ENCODE data around the gene BAHCC1.
A peak's percentile ranks its signal among the peaks of the same experiment; 100 is the strongest.

The BAHCC1 gene

DNA sequence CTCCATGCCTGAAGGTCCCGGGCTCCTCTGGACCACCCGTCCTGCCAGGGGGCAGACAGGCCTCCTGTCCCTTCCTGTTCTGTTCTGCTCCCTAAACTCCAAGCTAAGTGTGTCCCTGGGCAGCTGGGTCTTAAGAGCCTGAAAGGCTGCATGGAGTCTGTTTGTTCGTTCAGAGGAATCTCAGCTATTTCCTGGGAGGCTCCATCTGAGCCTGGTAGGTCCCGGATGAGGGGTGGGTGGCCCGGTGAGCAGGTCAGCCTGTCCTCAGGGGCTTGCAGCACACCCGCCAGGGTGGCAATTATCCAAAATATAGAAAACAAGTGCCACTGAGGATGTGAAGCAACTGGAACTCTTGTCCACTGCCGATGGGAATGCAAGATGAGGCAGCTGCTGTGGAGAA, 104.8 kb downstream of the BAHCC1 start:
- DNase-seq: peak; percentile 36

- no peak for DNase-seq
Measured at GRCh38 chr17:81502471-81503017, 107.3 kb downstream of the BAHCC1 start.

- DNase-seq: no peak
Measured at GRCh38 chr17:81503619-81504018, 108.4 kb downstream of the BAHCC1 start.

GRCh38 chr17:81508639-81509206, 113.5 kb downstream of the BAHCC1 start:
- DNase-seq: no peak

DNA sequence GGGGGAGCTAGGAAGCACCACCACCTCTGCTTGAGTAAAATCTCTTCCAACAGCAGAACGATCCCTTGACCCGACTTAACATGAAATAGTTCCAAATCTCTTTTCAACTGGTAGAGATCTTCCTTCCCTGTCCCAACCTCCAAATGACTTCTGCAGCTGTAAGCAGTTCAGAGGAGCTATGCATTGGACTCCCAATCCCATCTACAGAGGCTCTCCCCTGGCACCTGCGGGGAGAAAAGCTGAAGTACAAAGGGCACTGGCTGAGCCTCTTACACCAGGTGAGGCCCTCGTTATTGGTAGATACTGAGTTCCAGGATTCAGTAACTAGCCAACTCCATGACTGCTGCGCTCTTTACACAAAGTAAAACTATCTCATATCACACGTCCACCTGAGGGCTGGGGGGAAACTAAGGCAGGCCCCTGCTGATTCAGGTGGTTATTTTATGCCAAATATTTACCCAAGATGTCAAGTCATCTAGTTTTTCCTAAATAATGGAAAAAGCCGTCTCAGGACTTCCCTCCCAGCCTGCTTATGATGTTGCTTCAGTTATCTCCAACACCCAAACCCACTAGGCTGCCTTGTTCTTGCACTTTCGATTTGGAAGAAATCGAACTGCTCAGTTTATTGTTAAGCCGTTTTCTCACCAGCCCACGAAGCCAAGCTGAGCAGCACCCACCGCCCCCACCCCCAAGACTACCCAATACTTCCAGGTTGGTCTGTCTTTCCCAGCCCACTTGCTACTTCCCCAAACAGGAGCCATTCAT, 114.1 kb downstream of the BAHCC1 start:
- no peak for DNase-seq

GRCh38 chr17:81509972-81510784, 114.9 kb downstream of the BAHCC1 start:
- DNase-seq: no peak

GRCh38 chr17:81510785-81511553, 115.7 kb downstream of the BAHCC1 start:
- DNase-seq: peak; percentile 15

DNA sequence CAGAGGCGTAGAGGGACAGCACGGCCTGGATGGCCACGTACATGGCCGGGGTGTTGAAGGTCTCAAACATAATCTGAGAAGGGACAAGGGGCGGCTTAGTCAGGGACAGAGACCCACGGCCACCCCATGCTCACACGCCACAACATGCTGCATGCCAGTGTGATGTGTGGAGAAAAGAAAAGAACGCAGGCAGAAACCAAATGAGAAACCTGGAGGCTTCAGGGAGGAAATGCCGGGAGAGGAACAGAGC, 116.2 kb downstream of the BAHCC1 start:
- no peak for DNase-seq

DNA sequence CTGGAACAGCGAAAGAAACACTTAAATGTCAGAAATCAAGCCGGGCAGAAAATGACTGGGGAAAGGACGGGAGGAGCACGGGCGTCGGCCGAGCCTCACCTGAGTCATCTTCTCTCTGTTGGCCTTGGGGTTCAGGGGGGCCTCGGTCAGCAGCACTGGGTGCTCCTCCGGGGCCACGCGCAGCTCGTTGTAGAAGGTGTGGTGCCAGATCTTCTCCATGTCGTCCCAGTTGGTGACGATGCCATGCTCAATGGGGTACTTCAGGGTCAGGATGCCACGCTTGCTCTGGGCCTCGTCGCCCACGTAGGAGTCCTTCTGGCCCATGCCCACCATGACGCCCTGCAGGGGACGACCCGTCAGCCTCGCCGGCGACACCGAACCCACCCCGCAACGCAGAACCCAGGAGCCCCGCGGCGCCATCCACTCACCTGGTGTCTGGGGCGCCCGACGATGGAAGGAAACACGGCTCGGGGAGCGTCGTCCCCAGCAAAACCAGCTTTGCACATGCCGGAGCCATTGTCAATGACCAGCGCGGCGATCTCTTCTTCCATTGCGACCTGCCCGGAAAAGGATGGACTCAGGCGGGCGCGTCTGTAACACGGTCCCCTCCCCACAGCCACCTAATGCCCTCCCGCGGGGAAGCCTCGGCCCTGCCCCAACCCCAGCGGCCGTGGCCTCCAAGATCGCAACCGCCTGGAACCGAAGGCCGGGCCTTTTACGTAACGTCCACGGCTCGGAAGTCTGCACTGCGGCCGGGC, 116.7 kb downstream of the BAHCC1 start:
- no peak for DNase-seq

DNA sequence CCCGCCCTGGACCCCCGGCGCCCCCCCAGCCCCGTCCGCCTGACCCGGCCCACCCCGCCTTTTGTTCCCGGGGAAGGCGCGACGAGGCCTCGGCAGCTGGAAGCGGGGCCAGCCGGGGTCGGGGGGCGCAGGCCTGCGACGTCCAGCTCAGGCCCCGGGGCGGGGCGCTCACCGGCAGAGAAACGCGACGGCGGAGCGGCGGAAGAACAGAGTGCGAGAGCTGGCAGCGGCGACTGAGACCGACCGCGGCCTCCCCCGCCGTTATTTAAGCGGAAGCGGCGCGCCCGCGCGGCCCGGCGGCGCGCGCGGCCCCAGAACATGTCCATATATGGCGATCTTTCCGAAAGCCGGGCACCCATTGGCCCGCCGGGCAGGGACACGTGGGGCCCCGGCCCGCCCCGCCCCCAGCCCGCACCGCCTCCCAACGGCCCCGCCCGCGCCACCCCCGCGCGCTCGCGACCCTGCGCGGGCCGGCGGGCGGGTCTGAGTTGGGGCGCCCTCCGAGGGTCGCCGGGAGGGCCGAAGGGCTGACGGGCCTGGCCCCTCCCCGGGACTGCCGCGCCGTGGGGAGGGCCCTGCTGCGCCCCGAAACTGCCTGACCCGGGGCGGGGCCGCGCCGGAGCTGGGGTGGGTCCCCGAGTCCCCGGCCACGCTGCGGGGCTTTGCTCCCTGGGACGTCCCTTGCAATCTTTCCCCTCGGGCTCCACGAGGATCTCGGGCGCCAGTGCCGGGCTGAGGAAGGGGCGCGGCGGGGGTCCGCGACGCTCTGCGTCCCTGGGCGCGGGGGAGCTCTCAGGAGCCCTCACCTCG, 117.5 kb downstream of the BAHCC1 start, which contains the start of gene ACTG1:
TSS of gene ACTG1 (minus strand) at position 238 of the 810 bp plus-strand sequence. CDS start 445 bp downstream, outside the sequence.
- peak; percentile 85 for DNase-seq

DNA sequence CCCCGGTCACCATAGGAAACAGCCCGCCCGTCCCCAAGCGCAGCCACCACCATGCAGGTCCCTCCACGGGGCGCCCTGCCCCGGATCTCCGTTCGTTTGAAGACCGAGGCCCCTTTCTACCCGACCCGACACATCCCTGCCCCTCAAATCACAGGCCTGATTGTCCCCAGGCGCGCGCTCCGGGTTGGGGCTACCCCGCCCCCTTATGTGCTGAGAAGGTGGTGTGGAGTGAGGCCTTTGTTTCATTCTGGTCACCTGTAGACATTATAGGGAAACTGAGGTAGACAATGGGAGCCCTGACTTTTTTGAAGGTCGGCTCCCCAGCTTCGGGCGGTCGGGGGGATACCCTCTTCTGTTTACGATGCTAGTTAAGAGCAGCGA, 118.1 kb downstream of the BAHCC1 start:
- peak; percentile 48 for DNase-seq

DNA sequence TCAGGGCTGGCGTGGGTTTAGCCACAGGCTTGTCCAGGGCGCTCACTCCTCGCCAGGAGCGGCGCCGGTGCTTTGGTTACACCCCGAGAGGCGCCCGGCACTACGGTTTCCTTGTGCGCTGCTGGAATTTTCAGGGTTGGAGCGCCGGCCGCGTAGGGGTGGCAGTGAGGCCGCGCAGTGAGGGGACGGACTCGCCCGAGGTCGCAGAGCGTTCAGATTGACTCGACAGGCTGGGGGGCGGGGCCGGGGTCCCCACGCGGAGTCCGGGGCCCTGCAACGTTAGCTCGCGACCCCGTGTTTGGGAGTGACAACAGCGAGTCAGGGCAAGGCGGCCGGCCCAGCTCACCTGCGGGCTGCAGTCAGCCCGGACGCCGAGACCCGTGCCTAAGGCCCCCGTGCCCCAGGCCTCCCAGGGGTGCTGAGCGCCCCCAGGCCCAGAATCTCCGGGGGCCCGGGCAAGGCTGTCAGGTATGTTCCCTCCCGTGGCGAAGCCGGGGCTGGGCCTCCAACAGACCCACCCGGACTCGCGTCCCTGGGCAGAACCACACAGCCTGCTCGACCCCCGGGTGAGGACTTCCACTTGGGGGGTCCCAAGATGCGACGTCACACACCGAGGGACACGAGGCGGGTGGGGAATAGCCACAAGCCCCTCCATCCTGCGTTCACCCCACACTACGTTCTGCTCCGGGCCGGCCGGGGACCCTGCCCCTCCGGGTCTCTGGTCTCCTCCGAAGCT, 118.7 kb downstream of the BAHCC1 start:
- peak; percentile 69 for DNase-seq

GRCh38 chr17:81514489-81514738, 119.2 kb downstream of the BAHCC1 start:
- DNase-seq: peak; percentile 5

DNA sequence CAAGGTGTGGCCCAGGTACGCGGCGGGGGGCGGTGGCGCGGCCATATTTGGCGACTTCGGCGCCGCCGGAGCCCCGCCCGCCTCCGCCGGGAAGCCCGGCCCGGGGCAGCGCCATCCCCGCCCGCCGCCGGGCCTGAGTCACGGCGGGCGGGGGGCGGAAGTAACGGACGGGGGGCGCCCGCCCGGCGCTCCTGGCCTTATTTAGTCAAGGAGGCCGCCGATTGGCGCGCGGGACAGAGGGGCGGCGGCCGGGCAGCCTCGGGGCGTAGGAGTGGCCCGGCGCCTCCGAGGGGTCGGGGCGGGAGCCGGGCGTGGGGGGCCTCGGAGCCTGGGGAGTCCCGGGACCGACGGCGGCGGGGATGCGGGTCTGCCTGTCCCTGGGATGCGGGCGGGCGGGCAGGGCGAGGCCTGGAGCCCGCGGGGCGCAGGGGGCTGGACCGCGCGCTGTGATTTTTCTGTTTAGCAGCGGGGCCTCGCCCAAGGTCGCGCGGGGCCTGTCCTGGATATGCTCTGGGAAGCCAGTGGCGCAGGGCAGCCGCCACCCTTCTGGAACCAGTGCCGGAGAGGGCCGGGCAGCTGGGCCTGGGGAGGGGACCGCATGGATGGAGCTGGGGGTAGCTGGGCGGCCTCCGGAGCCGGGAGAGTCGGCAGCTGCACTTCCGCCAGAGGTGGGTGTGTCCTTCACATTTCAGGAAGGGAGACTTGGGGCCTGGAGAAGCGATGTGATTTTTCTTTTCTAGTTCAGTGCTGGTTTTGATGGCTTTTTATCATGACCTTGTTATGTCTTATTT, 119.7 kb downstream of the BAHCC1 start:
- DNase-seq: peak; percentile 83

DNA sequence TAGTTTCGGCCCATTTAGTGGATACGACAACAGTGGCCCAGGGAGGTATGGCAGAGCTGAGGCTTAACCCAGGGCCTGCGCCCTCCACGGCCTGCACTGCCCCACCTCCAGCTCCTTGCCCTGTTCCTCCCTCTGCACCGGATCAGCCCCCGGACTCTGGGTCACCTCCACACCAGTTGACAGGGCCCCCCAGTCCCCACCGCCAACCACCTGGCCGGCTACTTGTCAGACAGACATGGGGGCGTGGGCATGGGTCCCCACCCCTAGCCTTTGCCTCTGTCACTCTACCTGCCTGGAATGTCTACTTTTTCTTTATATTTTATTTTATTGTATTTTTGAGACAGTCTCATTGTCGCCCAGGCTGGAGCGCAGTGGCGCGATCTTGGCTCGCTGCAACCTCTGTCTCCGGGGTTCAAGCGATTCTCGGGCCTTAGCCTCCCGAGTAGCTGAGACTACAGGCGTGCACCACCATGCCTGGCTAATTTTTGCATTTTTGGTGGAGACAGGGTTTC, 120.3 kb downstream of the BAHCC1 start:
- no peak for DNase-seq
